ENCODE results near the gene PNO1.
A peak's percentile ranks its signal among the peaks of the same experiment; 100 is the strongest.
"Not testable (repeated sequence)": the region's sequence is repeated elsewhere in the genome, so short reads cannot be mapped to it uniquely, and the experiment has no call there.

PNO1 gene

DNA sequence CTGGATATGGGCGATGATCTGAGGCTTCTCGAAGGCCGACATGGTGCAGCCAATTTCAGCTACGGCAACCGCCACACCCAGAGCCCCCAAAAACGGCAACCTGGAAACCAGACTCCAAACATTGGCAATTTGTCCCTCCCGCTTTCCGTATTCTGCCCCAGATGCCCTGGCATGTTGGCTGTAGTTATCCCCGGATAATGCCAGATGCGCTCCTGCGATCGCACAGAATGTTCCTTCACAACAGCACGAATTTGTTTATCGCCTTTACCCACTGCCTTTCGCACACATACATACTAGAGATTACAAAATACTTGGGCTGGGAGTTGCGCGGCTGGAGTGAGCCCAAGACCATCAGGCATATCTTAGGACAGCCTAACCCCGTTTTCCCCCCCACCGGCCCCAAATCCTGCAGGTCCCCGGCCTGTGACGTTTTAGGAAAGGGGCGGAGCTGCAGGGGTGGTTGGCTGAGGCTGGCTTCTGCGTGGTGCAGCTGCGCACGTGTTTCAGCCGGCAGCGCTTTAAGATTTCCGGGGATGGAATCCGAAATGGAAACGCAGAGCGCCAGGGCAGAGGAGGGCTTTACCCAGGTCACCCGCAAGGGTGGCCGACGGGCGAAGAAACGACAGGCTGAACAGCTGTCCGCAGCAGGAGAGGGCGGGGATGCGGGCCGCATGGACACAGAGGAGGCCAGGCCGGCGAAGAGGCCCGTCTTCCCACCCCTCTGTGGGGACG is at the start of gene PNO1:
TSS of gene PNO1 (plus strand) at position 487 of the 732 bp plus-strand sequence. CDS start at position 534, 47 bp downstream.
- peak; percentile 94 for DNase-seq (ENCODE audit: low read depth)

DNA sequence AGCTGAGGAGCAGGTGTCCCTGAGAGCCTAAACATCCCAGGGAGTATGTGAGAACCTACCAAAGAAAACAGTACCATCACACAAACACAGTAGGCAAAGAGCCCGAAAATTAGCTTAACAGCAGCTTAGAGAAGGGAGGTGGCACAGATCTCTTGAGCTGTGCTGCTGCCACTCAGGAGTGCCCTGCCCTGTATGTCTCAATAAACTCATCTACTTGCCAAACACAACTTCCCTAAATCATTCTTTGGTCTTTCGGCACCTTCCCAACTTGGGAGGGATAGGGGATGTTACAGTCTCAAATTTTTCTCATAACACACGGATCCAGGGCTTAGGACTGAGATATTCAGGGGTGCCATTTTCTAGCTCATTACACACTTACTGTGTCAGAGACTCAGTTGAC is 49.6 kb upstream of the PNO1 start:
- DNase-seq (ENCODE audit: low read depth), result no peak

DNA sequence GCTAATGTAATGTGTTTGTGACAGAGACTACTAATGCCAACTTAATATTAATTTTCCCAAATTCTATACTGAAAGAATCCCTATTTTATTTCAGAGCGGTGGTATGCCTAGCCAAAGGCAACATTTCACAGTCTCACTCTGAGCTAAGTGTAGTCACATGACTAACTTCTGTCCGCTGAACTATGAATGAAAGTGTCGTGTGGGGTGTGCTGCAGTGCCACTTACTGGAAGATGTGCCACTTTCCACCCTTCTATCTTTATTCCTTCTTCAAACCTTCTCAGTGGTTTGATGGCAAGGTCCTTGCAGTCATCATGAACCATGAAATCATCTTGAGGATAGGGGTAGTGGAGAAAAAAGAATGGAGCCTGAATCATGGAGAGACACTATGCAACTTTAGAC is 47.6 kb upstream of the PNO1 start:
- no peak for DNase-seq (ENCODE audit: low read depth)

DNA sequence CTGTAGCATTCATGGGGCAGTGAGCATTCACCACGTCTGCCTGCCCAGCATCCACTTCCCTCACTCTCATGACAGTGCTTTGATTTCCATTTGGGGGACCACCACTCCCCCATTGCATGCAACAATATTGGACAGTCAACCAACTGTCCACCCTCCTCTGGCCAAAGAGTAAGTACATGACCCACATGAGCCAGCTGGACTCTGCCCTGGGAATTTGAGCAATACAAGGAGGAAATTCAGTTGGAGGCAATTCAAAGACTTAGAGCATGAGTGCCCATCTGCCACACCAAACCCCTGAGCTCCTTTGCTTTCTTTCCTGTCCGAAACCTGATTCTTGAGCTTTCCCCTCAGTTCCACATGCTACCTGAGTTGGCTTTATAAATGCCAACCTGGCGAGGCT is 41.7 kb upstream of the PNO1 start:
- DNase-seq (ENCODE audit: low read depth), result no peak

DNA sequence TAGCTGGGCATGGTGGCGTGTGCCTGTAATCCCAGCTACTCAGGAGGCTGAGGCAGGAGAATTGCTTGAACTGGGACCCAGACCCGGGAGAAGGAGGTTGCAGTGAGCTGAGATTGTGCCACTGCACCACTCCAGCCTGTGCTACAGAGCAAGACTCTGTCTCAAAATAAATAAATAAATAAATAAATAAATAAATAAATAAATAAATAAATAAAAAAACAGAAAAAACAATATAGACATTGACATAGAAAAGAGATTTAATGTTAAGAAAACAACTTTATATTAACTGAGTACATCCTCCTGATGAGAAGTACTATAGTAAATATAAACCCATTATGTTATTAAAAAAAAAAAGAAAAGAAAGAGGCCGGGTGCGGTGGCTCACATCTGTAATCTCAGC is 39.8 kb upstream of the PNO1 start:
- DNase-seq (ENCODE audit: low read depth), result not testable (repeated sequence)

DNA sequence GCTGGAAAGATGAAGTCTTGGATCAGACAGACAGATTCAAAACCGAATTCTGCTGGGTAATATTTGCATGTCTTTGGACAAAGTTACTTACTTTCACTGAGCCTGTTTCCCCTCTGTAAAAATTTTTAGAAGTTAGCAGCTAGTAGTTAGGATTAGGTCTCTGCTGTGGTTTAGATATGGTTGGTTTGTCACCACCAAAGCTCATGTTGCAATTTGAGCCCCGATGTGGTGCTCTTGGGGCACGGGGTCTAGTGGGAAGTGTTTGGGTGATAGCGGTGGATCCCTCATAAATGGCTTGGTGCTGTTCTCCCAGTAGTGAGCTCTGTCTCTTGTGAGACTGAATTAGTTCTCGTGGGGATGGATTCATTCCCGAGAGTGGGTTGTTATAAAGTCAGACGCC is 38.9 kb upstream of the PNO1 start:
- no peak for DNase-seq (ENCODE audit: low read depth)

DNA sequence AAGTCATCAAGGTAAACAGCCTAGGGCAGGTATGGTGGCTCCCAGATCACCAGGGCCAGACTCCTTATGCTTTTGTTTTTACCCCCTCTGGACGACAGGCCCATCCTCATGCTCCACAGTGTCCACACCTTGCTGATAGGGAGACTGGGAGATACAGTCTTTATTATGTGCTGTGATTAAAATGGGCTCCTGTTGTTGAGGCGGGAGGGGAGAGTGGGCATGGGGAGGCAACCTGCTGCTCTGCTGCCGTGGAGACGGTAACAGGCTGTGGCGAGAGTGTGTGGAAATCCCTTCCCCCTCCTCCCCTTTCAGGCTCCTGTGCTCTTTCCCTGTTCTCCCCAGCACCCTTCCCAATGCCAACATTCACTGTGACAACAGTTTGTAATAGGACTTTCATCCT is 38.2 kb upstream of the PNO1 start:
- DNase-seq (ENCODE audit: low read depth), result no peak

DNA sequence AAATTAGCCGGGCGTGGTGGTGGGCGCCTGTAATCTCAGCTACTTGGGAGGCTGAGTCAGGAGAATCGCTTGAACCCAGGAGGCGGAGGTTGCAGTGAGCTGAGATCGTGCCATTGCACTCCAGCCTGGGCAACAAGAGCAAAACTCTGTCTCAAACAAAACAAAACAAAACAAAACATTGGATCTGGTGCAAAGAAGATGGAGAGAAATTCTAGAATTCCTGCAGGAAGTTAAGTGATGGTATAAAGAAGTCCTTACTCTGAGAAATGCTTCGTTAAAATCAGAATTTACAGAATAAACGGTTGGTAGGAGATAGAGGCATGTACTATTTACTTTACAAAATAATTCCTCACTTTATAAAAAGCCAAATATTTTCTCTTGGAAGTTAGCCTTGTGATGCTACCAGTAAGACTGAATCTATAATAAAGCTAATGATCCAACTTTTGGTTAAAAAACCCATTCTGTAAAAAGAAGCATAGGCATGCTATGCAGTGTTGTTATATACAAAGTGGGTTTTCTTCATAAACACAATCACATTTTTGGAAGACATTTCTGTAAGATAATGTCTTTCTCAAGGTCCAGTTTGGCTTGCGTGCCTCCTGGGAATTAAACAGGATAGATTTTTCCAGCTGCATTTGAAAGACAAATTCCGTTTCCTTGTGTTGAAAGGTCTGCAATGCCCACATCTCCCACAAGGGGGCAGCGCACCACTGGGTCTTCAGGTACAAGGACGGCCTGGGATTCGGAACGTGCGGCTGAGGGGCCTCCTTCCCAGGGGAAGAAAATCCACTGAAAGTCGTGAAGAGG is 35.6 kb upstream of the PNO1 start:
- peak; percentile 45 for DNase-seq (ENCODE audit: low read depth)

DNA sequence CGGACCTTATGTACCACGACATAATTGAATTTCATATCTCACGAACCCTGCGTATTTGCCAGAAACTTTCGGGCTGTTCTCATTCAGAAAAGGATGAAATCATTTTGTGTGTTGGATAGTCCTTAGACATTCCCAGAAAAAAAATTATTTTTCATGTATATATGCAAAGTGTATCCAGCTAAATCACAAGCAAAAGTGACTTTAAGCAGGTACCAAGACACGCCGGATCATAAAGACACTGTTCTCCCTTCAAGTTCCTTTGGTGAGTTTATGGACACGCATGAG is 35.1 kb upstream of the PNO1 start:
- no peak for DNase-seq (ENCODE audit: low read depth)

DNA sequence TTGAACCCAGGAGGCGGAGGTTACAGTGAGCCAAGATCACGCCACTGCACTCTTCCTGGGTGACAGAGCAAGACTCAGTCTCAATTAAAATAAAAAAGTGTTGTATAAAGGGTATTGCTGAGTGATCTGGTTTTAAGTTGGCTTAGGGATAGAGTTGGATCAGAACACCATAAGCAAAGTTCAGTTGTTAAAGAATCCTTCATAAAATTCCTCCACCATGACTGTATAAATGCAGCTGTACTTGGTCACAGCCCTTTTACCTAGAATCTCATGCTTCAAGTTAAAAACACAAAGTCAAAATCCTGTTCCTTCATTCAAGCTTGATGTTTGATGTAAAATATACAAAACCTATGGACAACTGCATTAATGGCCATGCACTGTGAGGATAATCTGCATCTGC is 33.4 kb upstream of the PNO1 start:
- no peak for DNase-seq (ENCODE audit: low read depth)

DNA sequence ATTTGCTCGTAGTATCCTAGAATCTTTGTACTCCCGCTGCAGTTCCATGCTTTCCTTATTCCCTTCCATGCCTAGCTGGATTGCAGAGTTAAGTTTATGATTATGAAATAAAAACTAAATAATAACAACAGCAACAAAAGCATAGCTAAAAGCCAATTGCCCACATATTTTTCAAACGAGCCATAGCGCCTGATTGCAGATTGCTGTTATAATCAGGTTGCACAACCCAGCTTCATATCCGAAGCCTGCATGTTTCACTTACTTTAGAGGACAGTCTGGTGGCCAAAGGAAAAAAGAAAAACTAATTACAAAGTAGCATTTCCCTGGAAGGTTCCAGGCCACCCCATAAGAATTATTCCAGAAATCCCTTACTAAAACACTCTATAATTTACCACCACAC is 31.9 kb upstream of the PNO1 start:
- DNase-seq (ENCODE audit: low read depth), result no peak

DNA sequence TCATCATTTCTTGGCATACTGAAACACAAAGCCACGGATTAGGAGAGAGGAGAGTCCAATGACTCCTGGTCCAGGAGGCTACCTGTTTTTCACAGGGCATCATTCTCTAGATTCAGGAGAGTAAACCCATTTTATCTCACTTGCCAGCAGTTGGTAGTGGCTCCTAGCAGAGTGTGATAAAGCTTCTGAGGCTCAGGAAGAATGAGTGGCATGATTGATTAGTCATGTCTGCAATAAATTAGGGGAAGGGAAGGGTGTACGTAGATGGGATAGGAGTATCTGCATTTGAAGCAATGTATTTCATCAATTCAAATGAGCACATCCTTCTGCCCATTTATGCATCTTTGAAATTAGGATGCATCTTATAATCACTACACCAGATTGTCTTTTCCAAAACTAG is 31.1 kb upstream of the PNO1 start:
- no peak for DNase-seq (ENCODE audit: low read depth)

DNA sequence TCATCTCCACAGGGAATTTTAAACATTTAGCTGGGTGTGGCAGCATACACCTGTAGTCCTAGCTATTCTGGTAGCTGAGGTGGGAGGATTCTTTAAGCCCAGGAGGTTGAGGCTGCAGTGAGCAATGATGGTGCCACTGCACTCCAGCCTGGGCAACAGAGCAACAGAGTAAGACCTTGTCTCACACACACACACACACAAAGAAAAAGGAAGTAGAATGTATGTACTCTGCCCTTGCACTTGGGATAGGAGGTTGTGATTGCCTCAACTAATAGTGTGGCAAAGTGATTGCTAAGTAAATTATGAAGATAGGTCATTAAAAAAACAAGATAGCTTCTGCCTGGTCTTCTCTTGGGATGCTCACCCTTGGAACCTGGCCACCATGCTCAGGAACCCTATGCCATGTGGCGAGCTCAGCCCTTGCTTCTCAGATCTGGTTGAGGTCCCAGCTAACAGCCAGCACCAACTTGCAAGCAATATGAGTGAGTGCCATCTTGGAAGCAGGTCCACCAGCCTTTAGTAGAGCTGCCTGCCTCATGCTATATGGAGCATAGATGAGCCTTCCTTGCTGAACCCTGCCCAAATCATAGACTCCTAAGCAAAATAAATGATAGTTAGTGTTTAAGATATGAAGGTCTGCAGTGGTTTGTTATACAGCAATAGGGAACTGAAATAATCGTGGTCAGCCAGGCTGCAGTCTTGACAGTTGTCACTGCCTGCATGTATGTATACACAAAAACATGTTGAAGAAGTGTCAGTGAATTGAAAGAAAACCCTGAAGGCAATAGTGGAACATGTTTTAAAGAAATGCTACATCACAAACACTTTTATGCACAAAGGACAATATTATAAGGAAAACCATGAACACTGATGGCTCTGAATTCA is 30.1 kb upstream of the PNO1 start:
- DNase-seq (ENCODE audit: low read depth), result no peak

DNA sequence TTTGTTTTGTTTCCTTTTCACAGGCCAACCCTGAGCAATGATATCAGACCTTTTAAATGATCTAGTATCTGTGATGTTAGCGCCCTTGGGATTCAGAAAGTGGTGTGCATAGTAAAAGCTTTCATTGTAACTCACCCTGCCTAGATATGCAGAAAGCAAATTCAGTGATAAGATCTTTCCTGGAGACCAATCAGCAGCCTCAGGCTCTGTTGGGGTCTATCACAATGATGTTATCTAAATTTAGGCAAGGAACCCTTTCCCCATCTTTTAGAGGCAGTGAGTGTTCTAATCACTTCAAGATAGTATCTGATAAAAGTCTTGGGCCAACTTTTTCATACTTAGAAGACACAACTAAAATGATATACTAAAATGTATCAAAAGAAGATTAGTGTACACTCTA is 23.6 kb upstream of the PNO1 start:
- DNase-seq (ENCODE audit: low read depth), result no peak

DNA sequence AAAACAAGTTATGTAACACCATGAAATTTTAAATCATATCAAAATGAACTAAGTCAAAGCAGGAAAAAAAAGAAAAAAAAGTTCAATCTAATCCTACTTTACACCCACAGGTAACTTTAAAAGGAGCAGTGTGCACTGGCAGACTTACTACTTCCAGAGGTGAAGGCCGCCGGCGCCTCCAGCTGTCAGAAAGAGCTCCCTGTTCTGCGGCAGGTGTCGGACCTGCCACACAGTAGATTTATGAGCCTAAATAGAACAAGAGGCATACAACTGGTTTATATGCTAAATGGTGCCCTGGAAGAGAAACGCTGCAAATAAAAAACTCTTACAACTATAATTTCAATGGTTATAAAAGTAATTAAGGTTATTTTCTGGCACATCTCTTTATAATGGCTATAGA is 23.1 kb upstream of the PNO1 start:
- no peak for DNase-seq (ENCODE audit: low read depth)

DNA sequence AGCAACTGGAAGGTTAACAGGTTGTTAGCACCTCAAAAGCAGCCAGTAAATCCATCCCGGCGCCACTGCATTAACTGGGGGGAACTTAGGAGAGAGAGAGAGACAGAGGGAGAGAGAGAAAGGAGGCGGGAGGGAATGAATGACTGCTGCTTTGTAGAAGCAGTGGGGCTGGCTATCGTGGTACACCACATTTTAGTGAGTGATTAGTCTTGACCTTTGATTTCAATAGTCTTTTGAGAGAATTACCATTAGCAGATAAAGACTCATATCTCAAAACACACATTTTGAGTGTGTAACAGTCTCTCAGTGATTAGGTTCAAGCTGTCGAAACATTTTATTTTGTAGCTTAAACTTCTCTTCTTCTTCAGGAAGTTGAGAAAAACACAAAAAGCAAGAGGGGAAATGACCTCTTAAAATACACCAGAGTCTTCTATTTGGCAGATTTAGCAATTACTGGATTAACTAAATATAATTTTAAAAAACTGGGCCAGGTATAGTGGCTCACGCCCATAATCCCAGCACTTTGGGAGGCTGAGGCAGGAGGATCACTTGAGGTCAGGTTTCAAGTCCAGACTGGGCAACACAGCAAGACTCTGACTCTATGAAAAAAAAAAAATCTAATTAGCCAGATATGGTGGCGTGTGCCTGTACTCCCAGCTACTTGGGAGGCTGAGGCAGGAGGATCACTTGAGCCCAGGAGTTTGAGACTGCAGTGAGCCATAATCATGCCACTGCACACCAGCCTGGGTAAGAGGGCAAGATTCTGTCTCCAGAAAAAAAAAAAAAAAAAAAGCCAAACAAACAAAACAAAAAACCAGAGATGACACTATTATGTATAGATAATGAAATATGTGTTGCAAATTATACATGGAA is 22.0 kb upstream of the PNO1 start:
- no peak for DNase-seq (ENCODE audit: low read depth)

DNA sequence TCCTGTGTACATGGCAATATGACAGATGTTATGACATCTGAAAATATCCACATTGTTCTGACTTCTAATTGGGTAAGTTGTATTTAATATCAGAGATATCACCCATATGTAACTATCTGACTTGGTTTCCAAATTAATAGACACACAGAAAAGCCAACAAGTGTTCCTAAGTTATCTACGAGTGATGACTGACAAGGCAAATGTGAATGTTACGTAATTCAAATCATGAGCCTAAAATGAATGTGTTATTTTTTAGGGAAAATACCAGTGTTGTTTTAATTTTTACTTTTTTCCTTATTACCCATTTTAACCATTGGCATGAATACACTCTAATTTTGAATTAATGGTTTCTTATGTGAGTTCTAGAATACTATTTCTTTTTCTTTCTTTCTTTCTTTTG is 15.8 kb upstream of the PNO1 start:
- no peak for DNase-seq (ENCODE audit: low read depth)

DNA sequence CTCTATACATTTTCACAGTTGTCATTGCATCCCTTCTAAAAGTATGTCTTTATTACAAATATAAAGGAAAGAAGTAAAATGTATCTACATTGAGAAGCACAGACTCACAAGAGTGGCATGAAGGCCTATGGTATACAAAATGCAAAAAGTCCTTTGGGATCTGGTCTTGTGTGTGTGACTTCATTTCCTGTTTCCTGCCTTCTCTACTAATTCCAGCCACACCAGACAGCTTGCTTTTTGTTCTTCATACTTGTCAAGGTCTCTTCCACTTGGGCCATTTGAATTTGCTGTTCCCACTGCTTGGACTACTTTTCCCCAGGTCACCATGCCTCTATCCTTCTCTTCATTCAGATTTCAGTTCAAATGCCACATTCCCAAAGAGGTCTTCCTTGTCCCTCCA is 6.7 kb upstream of the PNO1 start:
- DNase-seq (ENCODE audit: low read depth), result no peak

DNA sequence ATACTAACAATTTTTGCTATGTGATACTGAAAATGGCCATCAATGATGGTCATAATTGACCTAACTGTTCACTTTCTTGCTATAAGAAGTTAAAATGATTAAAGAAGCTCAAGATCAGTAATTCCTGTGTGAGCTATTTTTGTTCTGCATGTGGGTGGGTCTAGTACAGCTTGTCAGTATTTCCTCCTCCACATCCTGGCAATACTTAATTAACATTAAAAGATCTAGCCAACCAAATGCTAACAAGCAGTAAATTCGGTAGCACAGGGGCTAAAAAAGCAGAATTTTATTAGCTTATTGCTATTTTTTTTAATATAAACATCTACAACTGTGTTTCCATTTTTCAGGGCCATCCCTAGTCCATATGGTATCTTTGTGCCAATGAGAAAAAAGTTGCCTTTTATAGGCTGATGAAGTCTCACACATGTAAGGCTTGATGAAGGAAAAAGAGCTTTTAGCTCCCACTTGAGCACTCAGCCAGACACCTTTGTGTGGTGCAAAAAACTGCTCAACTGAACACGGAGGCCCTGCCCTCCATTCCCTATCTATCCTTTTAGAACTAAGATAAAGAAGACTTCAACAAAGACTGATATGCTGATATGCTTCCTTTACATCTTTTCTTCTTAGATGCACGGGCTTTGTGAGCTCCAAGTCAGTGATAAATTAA is 4.9 kb upstream of the PNO1 start:
- DNase-seq (ENCODE audit: low read depth), result no peak

DNA sequence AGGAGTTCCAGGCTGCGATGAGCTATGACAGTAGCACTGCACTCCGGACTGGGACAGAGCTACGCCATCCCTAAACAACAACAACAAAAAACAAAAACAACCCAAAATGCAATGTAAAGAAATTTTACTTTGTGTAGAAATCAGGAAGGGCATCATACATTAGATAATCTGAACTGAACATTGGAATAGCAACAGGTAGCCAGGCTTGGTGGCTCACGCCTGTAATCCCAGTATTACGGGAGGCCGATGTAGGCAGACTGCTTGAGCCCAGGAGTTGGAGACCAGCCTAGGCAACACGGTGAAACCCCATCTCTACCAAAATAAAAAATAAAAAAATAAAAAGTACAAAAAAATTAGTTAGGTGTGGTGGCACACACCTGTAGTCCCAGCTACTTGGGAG is 2.1 kb upstream of the PNO1 start:
- no peak for DNase-seq (ENCODE audit: low read depth)

DNA sequence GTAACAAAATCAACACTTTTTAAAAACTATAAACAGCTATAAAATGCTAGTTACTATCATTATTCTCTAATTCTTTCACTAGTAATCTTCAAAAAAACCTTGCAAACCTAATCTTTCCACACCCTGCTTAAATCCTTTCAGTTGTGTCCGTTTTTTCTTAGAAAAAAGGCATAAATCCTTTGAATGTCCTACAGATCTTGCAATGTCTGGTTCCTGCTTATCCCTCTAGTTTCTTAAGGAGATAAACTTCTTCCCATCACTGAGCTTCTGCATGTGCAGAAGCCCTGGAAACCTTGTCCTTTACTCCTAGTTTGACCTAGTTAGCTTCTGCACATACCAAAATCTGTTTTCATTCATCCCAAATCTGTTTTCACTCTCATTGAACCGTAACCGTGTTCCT is 1.3 kb upstream of the PNO1 start:
- DNase-seq (ENCODE audit: low read depth), result no peak
